WTC11 (cell line): Measurements from ENCODE around the gene ZBTB37. TPM values are rescaled to one million over a fixed set of nuclear protein-coding genes. Genes with fewer than 3 reads are reported as not detected.

Source experiments
- EMX1 ChIP-seq: fragments of 250-450 bp; sonication (Bioruptor Pico); IDR thresholded peaks from 2 replicates; pipeline ENCODE4 v1.8.0; 2021; ENCODE audit warnings: mild to moderate bottlenecking
- FOXJ3 ChIP-seq: sonication (generic); formaldehyde crosslinking; IDR thresholded peaks from 2 replicates; pipeline ENCODE4 v1.9.0; 2021; ENCODE audit warnings: missing genetic modification reagents, mild to moderate bottlenecking, borderline replicate concordance
- GABPB1 ChIP-seq: sonication (generic); formaldehyde crosslinking; IDR thresholded peaks from 2 replicates; pipeline ENCODE4 v1.8.1; 2023; ENCODE audit warnings: mild to moderate bottlenecking, missing genetic modification reagents
- JAZF1 ChIP-seq: fragments of 250-450 bp; sonication (Bioruptor Pico); IDR thresholded peaks from 2 replicates; pipeline ENCODE4 v1.9.0; 2021; ENCODE audit warnings: moderate library complexity, mild to moderate bottlenecking, inconsistent platforms
- MXD4 ChIP-seq: fragments of 250-450 bp; sonication (Bioruptor Pico); IDR thresholded peaks from 2 replicates; pipeline ENCODE4 v1.8.0; 2021; ENCODE audit warnings: mild to moderate bottlenecking, moderate library complexity, borderline replicate concordance
- RELA ChIP-seq: sonication (generic); formaldehyde crosslinking; IDR thresholded peaks from 2 replicates; pipeline ENCODE4 v1.8.1; 2022; ENCODE audit warnings: missing genetic modification reagents, mild to moderate bottlenecking, borderline replicate concordance
- ZBTB21 ChIP-seq: sonication (generic); formaldehyde crosslinking; IDR thresholded peaks from 2 replicates; pipeline ENCODE4 v1.8.1; 2023; ENCODE audit warnings: mild to moderate bottlenecking, missing genetic modification reagents, borderline replicate concordance
- ZNF416 ChIP-seq: fragments of 250-450 bp; sonication (Bioruptor Pico); IDR thresholded peaks from 2 replicates; pipeline ENCODE4 v1.9.0; 2021; ENCODE audit warnings: mild to moderate bottlenecking, inconsistent platforms
- ZNF423 ChIP-seq: fragments of 250-450 bp; sonication (Bioruptor Pico); IDR thresholded peaks from 2 replicates; pipeline ENCODE4 v2.1.2; 2022; ENCODE audit warnings: mild to moderate bottlenecking, moderate library complexity
- ZNF671 ChIP-seq: fragments of 250-450 bp; sonication (Bioruptor Pico); IDR thresholded peaks from 2 replicates; pipeline ENCODE4 v1.8.0; 2021; ENCODE audit warnings: mild to moderate bottlenecking
- total RNA-seq: library from RNA; stranded (reverse); gene quantifications from 3 replicates; pipeline ENCODE4 v1.2.3, GENCODE V29; 2021
- TF ChIP-seq, protein P1 (sequence below): fragments of 250-450 bp; sonication (Bioruptor Pico); IDR thresholded peaks from 2 replicates; pipeline ENCODE4 v1.9.0; 2021; ENCODE audit warnings: mild to moderate bottlenecking
- TF ChIP-seq, protein P2 (sequence below): fragments of 250-450 bp; sonication (Bioruptor Pico); IDR thresholded peaks from 2 replicates; pipeline ENCODE4 v1.8.0; 2021; ENCODE audit warnings: mild to moderate bottlenecking
- TF ChIP-seq, protein P3 (sequence below): sonication (generic); formaldehyde crosslinking; IDR thresholded peaks from 2 replicates; pipeline ENCODE4 v1.8.0; 2022; ENCODE audit warnings: mild to moderate bottlenecking, missing genetic modification reagents
- TF ChIP-seq, protein P4 (sequence below): sonication (generic); formaldehyde crosslinking; IDR thresholded peaks from 2 replicates; pipeline ENCODE4 v1.8.1; 2023; ENCODE audit warnings: mild to moderate bottlenecking, missing genetic modification reagents, moderate library complexity
- TF ChIP-seq, protein P5 (sequence below): fragments of 250-450 bp; sonication (Bioruptor Pico); IDR thresholded peaks from 2 replicates; pipeline ENCODE4 v1.9.0; 2021; ENCODE audit warnings: mild to moderate bottlenecking
- TF ChIP-seq, protein P6 (sequence below): fragments of 250-450 bp; sonication (Bioruptor Pico); conservative IDR thresholded peaks from 2 replicates; pipeline ENCODE4 v1.9.0; 2021; ENCODE audit warnings: mild to moderate bottlenecking
- TF ChIP-seq, protein P7 (sequence below): sonication (generic); formaldehyde crosslinking; IDR thresholded peaks from 2 replicates; pipeline ENCODE4 v1.8.0; 2022; ENCODE audit warnings: missing genetic modification reagents

ZBTB37 gene
- total RNA-seq, 1 experiment from 2014 or later: 14.4 TPM

DNA sequence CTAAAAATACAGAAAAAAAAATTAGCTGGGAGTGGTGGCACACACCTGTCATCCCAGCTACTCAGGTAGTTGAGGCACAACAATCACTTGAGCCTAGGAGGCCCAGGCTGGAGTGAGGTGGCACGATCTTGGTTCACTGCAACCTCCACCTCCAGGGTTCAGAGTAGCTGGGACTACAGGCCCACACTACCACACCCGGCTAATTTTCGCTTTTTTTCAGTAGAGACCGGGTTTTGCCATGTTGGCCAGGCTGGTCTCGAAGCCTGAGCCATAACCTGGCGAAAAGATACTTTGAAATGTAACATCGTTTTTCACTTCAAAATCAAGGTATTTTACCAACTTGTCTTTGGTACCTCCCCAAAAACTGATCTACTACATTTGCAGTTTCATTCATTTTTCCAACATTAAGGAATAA is 6.4 kb upstream of the ZBTB37 start (continued):
- TF ChIP-seq, protein P1, sequence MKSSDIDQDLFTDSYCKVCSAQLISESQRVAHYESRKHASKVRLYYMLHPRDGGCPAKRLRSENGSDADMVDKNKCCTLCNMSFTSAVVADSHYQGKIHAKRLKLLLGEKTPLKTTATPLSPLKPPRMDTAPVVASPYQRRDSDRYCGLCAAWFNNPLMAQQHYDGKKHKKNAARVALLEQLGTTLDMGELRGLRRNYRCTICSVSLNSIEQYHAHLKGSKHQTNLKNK (CRISPR knock-in tag): peak; percentile 45; the same call in 1 of the 2 replicates
- TF ChIP-seq, protein P2, sequence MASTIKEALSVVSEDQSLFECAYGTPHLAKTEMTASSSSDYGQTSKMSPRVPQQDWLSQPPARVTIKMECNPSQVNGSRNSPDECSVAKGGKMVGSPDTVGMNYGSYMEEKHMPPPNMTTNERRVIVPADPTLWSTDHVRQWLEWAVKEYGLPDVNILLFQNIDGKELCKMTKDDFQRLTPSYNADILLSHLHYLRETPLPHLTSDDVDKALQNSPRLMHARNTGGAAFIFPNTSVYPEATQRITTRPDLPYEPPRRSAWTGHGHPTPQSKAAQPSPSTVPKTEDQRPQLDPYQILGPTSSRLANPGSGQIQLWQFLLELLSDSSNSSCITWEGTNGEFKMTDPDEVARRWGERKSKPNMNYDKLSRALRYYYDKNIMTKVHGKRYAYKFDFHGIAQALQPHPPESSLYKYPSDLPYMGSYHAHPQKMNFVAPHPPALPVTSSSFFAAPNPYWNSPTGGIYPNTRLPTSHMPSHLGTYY (CRISPR knock-in tag): peak; percentile 98
- TF ChIP-seq EMX1 (CRISPR knock-in tag): peak; percentile 95
- TF ChIP-seq ZNF423 (CRISPR knock-in tag): no peak
- TF ChIP-seq, protein P3, sequence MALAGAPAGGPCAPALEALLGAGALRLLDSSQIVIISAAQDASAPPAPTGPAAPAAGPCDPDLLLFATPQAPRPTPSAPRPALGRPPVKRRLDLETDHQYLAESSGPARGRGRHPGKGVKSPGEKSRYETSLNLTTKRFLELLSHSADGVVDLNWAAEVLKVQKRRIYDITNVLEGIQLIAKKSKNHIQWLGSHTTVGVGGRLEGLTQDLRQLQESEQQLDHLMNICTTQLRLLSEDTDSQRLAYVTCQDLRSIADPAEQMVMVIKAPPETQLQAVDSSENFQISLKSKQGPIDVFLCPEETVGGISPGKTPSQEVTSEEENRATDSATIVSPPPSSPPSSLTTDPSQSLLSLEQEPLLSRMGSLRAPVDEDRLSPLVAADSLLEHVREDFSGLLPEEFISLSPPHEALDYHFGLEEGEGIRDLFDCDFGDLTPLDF (CRISPR knock-in tag): no peak
- TF ChIP-seq RELA: no peak
- TF ChIP-seq ZNF671 (CRISPR knock-in tag): peak; percentile 97
- TF ChIP-seq MXD4 (CRISPR knock-in tag): no peak
- no peak for TF ChIP-seq JAZF1 (CRISPR knock-in tag)
- TF ChIP-seq, protein P4, sequence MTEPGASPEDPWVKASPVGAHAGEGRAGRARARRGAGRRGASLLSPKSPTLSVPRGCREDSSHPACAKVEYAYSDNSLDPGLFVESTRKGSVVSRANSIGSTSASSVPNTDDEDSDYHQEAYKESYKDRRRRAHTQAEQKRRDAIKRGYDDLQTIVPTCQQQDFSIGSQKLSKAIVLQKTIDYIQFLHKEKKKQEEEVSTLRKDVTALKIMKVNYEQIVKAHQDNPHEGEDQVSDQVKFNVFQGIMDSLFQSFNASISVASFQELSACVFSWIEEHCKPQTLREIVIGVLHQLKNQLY (CRISPR knock-in tag): peak; percentile 50; the same call in 1 of the 2 replicates
- no peak for TF ChIP-seq GABPB1 (CRISPR knock-in tag)
- TF ChIP-seq, protein P5, sequence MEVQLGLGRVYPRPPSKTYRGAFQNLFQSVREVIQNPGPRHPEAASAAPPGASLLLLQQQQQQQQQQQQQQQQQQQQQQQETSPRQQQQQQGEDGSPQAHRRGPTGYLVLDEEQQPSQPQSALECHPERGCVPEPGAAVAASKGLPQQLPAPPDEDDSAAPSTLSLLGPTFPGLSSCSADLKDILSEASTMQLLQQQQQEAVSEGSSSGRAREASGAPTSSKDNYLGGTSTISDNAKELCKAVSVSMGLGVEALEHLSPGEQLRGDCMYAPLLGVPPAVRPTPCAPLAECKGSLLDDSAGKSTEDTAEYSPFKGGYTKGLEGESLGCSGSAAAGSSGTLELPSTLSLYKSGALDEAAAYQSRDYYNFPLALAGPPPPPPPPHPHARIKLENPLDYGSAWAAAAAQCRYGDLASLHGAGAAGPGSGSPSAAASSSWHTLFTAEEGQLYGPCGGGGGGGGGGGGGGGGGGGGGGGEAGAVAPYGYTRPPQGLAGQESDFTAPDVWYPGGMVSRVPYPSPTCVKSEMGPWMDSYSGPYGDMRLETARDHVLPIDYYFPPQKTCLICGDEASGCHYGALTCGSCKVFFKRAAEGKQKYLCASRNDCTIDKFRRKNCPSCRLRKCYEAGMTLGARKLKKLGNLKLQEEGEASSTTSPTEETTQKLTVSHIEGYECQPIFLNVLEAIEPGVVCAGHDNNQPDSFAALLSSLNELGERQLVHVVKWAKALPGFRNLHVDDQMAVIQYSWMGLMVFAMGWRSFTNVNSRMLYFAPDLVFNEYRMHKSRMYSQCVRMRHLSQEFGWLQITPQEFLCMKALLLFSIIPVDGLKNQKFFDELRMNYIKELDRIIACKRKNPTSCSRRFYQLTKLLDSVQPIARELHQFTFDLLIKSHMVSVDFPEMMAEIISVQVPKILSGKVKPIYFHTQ (CRISPR knock-in tag): peak; percentile 97
- TF ChIP-seq, protein P6, sequence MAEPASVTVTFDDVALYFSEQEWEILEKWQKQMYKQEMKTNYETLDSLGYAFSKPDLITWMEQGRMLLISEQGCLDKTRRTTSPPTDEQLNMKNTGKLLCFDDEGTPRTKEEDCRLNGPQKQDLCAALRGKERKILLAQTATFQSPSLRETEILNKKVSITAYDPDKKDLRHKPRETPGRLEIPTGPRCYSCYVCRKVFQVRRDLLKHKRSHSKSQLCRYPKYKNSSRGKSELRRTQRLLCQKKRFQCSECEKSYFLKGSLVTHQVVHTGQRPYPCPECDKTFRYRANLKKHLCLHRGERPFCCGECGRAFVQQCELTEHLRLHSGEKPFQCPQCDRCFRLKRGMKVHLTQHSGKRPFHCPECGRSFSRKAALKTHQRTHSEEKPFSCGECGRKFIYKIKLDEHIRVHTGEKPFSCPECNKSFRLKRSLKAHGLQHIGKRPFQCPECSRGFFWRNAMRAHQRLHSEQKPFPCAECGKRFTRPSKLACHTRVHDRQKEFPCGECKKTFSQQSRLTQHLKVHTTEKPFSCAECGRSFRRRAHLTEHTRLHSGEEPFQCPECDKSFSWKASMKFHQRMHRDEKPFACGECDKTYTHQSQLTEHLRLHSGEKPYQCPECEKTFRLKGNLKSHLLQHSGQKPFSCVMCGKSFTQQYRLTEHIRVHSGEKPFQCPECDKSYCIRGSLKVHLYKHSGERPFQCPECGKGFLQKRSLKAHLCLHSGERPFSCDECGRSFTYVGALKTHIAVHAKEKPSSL (CRISPR knock-in tag): peak; percentile 95
- 0 out of 2 replicates have a peak, but pooled peaks have one; percentile 12 for TF ChIP-seq FOXJ3 (CRISPR knock-in tag)
- TF ChIP-seq, protein P7, sequence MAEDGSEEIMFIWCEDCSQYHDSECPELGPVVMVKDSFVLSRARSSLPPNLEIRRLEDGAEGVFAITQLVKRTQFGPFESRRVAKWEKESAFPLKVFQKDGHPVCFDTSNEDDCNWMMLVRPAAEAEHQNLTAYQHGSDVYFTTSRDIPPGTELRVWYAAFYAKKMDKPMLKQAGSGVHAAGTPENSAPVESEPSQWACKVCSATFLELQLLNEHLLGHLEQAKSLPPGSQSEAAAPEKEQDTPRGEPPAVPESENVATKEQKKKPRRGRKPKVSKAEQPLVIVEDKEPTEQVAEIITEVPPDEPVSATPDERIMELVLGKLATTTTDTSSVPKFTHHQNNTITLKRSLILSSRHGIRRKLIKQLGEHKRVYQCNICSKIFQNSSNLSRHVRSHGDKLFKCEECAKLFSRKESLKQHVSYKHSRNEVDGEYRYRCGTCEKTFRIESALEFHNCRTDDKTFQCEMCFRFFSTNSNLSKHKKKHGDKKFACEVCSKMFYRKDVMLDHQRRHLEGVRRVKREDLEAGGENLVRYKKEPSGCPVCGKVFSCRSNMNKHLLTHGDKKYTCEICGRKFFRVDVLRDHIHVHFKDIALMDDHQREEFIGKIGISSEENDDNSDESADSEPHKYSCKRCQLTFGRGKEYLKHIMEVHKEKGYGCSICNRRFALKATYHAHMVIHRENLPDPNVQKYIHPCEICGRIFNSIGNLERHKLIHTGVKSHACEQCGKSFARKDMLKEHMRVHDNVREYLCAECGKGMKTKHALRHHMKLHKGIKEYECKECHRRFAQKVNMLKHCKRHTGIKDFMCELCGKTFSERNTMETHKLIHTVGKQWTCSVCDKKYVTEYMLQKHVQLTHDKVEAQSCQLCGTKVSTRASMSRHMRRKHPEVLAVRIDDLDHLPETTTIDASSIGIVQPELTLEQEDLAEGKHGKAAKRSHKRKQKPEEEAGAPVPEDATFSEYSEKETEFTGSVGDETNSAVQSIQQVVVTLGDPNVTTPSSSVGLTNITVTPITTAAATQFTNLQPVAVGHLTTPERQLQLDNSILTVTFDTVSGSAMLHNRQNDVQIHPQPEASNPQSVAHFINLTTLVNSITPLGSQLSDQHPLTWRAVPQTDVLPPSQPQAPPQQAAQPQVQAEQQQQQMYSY (CRISPR knock-in tag): no peak
- TF ChIP-seq ZNF416 (CRISPR knock-in tag): peak; percentile 97
- no peak for TF ChIP-seq ZBTB21
